NCI-H1048 (cell line): ENCODE data around the gene SUPT3H.

ENCODE experiments used
- DNase-seq: peaks from one replicate; lab custom pipeline; 2025; lab: John Stamatoyannopoulos, UW

SUPT3H gene

GRCh38 chr6:44789061-44789460, 588.7 kb downstream of the SUPT3H start:
- DNase-seq = no peak

GRCh38 chr6:44788387-44788981, 589.2 kb downstream of the SUPT3H start:
- no peak for DNase-seq

- DNase-seq = no peak
Measured at GRCh38 chr6:44787254-44787834, 590.4 kb downstream of the SUPT3H start.

GRCh38 chr6:44785130-44785529, 592.6 kb downstream of the SUPT3H start:
- DNase-seq = no peak

- no peak for DNase-seq
Measured at GRCh38 chr6:44784195-44784594, 593.5 kb downstream of the SUPT3H start.

GRCh38 chr6:44782892-44783291, 594.8 kb downstream of the SUPT3H start:
- DNase-seq = no peak

GRCh38 chr6:44781912-44782597, 595.7 kb downstream of the SUPT3H start:
- DNase-seq = no peak

- no peak for DNase-seq
Measured at GRCh38 chr6:44780161-44780560, 597.6 kb downstream of the SUPT3H start.

- no peak for DNase-seq
Measured at GRCh38 chr6:44779130-44779826, 598.5 kb downstream of the SUPT3H start.
